Neural progenitor cell (in vitro differentiated cells): ENCODE measurements around the gene HLA-F. TPM values are rescaled to one million over a fixed set of nuclear protein-coding genes. Genes with fewer than 3 reads are reported as not detected.

Source experiments
- DNase-seq: peaks from one replicate; pipeline ENCODE4 v3.0.0-alpha.2; 2016; ENCODE audit warnings: low spot score
- H2AFZ ChIP-seq: fragments of 200-600 bp; sonication (generic); replicated peaks from 2 replicates; pipeline ENCODE4 v1.6.1; 2016; ENCODE audit warnings: antibody characterized with exemption
- H3F3A ChIP-seq: fragments of 200-600 bp; sonication (generic); 2 replicates; pipeline ENCODE4 v1.6.1; 2016; ENCODE audit warnings: antibody characterized with exemption, low read depth
- H3K27ac ChIP-seq: fragments of 200-600 bp; sonication (generic); 2 replicates; pipeline ENCODE4 v1.5.1; 2016; ENCODE audit warnings: mild to moderate bottlenecking
- H3K27me3 ChIP-seq: fragments of 200-600 bp; sonication (generic); 2 replicates; pipeline ENCODE4 v1.6.1; 2016; ENCODE audit warnings: mild to moderate bottlenecking, moderate library complexity
- H3K36me3 ChIP-seq: fragments of 200-600 bp; sonication (generic); 2 replicates; pipeline ENCODE4 v1.5.1; 2016
- H3K4me1 ChIP-seq: fragments of 200-600 bp; sonication (generic); 2 replicates; pipeline ENCODE4 v1.6.1; 2016; ENCODE audit warnings: mixed run types
- H3K4me2 ChIP-seq: fragments of 200-600 bp; sonication (generic); 2 replicates; pipeline ENCODE4 v1.6.1; 2016
- H3K4me3 ChIP-seq: fragments of 200-600 bp; sonication (generic); 2 replicates; pipeline ENCODE4 v1.5.1; 2016
- H3K79me2 ChIP-seq: fragments of 200-600 bp; sonication (generic); 2 replicates; pipeline ENCODE4 v1.6.1; 2016; ENCODE audit warnings: low read depth
- H3K9ac ChIP-seq: fragments of 200-600 bp; sonication (generic); 2 replicates; pipeline ENCODE4 v1.6.1; 2016
- H3K9me3 ChIP-seq: fragments of 200-600 bp; sonication (generic); 2 replicates; pipeline ENCODE4 v1.5.1; 2016; ENCODE audit warnings: low read depth
- H4K20me1 ChIP-seq: fragments of 200-600 bp; sonication (generic); 2 replicates; pipeline ENCODE4 v1.6.1; 2016; ENCODE audit warnings: low read depth
- H3K27ac Mint-ChIP-seq: 3 replicates; pipeline ENCODE4 v1.8.0; 2021; ENCODE audit warnings: mixed read lengths
- H3K27me3 Mint-ChIP-seq: 2 replicates; pipeline ENCODE4 v1.8.0; 2022; ENCODE audit warnings: low read depth, mild to moderate bottlenecking, inconsistent platforms, moderate library complexity, mixed read lengths; ENCODE audit not compliant: insufficient read depth
- H3K36me3 Mint-ChIP-seq: 3 replicates; pipeline ENCODE4 v1.8.0; 2021; ENCODE audit warnings: mixed read lengths
- H3K4me1 Mint-ChIP-seq: 3 replicates; pipeline ENCODE4 v1.8.0; 2021; ENCODE audit warnings: mixed read lengths
- H3K4me3 Mint-ChIP-seq: 3 replicates; pipeline ENCODE4 v1.8.0; 2021; ENCODE audit warnings: mild to moderate bottlenecking, moderate library complexity, mixed read lengths
- H3K9me3 Mint-ChIP-seq: 3 replicates; pipeline ENCODE4 v1.8.0; 2020; ENCODE audit warnings: mixed read lengths
- EZH2 ChIP-seq: fragments of 200-600 bp; sonication (generic); IDR thresholded peaks from 2 replicates; pipeline ENCODE4 v1.6.1; 2017; ENCODE audit warnings: antibody characterized with exemption, mild to moderate bottlenecking, moderate library complexity
- EZH2phosphoT487 ChIP-seq: fragments of 200-600 bp; sonication (generic); IDR thresholded peaks from 2 replicates; pipeline ENCODE4 v1.6.1; 2017; ENCODE audit warnings: antibody characterized with exemption
- total RNA-seq: library from RNA; depleted of rRNA; stranded (reverse); fragments of >200 nt; gene quantifications from 2 replicates; pipeline ENCODE4 v1.2.3, GENCODE V29; 2015; ENCODE audit warnings: low replicate concordance
- TF ChIP-seq, protein P1 (sequence below): fragments of 200-600 bp; sonication (generic); IDR thresholded peaks from 2 replicates; pipeline ENCODE4 v1.5.1; 2017; ENCODE audit warnings: antibody characterized with exemption, mild to moderate bottlenecking

HLA-F gene
- total RNA-seq, 1 donor from 2014 or later = not detected

DNA sequence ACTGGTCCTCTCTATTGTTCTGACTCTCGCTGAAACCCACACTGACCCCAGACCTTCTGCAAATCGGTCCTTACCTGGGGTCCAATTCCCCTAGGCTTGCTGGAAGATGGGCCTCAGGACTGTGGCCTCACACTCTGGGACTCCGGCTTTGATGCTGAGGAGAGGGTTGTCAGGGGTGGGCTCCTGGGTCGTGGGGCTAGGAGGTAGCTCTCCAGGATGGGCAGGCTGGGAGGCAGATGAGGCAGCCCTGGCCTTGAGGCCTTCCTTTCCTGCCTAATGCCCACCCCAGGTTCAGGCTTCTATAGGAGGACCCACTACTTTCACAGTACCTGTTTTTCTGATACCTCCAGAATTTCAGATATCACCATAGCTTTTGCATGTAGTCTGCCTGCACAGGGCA lies 21.4 kb downstream of the HLA-F start:
- Histone ChIP-seq H3F3A (no peaks in the 10 kb centered on the region), H3K36me3 (no peaks in the 10 kb centered on the region), H3K4me3 (no peak overlapping the region), H3K27me3 (peaks cover 41% of the 10 kb centered on the region), H3K4me2 (no peak overlapping the region), H3K4me1 (no peaks in the 10 kb centered on the region), H3K9ac (no peak overlapping the region), H3K9me3 (no peaks in the 10 kb centered on the region), H2AFZ (no peak overlapping the region), H4K20me1 (peaks cover 4% of the 10 kb centered on the region), H3K79me2 (no peaks in the 10 kb centered on the region), H3K27ac (no peak overlapping the region)
- H3K36me3 Mint-ChIP-seq = no peaks in the 10 kb centered on the region
- H3K4me3 Mint-ChIP-seq = no peak overlapping the region
- TF ChIP-seq, protein P1, sequence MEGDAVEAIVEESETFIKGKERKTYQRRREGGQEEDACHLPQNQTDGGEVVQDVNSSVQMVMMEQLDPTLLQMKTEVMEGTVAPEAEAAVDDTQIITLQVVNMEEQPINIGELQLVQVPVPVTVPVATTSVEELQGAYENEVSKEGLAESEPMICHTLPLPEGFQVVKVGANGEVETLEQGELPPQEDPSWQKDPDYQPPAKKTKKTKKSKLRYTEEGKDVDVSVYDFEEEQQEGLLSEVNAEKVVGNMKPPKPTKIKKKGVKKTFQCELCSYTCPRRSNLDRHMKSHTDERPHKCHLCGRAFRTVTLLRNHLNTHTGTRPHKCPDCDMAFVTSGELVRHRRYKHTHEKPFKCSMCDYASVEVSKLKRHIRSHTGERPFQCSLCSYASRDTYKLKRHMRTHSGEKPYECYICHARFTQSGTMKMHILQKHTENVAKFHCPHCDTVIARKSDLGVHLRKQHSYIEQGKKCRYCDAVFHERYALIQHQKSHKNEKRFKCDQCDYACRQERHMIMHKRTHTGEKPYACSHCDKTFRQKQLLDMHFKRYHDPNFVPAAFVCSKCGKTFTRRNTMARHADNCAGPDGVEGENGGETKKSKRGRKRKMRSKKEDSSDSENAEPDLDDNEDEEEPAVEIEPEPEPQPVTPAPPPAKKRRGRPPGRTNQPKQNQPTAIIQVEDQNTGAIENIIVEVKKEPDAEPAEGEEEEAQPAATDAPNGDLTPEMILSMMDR = no peak
- no peak for TF ChIP-seq EZH2phosphoT487
- no peak overlapping the region for H3K27ac Mint-ChIP-seq
- H3K4me1 Mint-ChIP-seq = peaks cover 10% of the 10 kb centered on the region
- no peak for DNase-seq
- no peaks in the 10 kb centered on the region for H3K9me3 Mint-ChIP-seq
- peaks cover 50% of the 10 kb centered on the region for H3K27me3 Mint-ChIP-seq

DNA sequence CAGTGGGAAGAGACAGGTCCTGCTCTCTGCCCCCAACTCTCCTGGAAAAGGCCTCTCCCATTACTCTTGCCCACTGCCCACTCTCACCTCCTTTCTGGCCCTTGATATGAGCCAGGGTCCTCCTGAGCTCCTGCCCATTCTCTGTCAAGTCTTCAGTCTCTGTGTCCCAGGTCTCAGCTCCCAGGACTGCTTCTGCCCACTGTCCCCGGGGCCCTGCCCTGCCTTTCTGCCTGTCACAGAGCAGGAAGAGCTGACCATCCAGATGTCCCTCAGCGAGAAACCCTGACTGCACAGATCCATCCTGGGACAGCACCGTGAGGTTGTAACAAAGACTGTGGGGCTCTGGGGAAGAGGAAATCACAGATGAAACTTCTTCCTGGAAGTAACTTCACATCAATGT lies 22.2 kb downstream of the HLA-F start:
- Histone ChIP-seq H3K79me2 (no peaks in the 10 kb centered on the region), H3K36me3 (no peaks in the 10 kb centered on the region), H2AFZ (no peak overlapping the region), H3K9ac (no peak overlapping the region), H3K9me3 (no peaks in the 10 kb centered on the region), H4K20me1 (peaks cover 4% of the 10 kb centered on the region), H3F3A (no peaks in the 10 kb centered on the region), H3K4me2 (no peak overlapping the region), H3K4me1 (no peaks in the 10 kb centered on the region), H3K27ac (no peak overlapping the region), H3K27me3 (peaks cover 49% of the 10 kb centered on the region), H3K4me3 (no peak overlapping the region)
- Mint-ChIP-seq H3K36me3 (no peaks in the 10 kb centered on the region), H3K27ac (no peak overlapping the region), H3K9me3 (no peaks in the 10 kb centered on the region), H3K27me3 (peaks cover 58% of the 10 kb centered on the region), H3K4me1 (peaks cover 10% of the 10 kb centered on the region), H3K4me3 (no peak overlapping the region)
- no peak for DNase-seq
- TF ChIP-seq, protein P1 = no peak
- TF ChIP-seq EZH2 = no peak

DNA sequence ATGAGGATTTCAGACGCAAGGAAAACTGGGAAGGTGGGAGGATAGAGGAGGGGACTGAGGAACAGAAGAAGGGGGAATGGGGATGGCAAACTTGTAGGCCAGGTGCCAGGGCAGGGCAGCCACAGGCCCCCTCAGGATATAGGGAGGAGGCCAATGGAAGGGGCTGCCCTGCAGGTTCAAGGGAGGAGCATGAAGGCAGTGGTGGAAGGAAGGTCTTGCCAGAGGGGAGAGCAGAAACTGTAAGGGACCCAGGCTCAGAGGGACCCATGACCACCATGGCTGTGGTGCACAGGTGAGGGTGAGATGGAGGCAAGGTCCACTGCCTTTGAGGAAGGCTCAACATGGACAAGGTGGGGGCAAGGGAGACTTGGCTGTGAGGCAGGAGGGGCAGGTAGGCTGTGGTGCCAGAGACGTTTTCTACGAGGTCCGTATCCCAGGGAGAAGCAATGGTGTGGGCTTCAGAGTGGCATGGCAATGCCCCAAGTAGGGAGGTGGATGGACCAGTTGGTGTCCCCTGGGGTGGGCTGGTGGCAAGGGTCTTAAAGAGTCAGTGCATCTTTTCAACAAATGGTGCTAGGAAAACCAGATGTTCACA lies 22.7 kb downstream of the HLA-F start:
- TF ChIP-seq EZH2phosphoT487 = no peak
- Mint-ChIP-seq H3K9me3 (no peaks in the 10 kb centered on the region), H3K4me3 (no peak overlapping the region), H3K36me3 (no peaks in the 10 kb centered on the region), H3K27ac (no peak overlapping the region), H3K27me3 (peaks cover 57% of the 10 kb centered on the region), H3K4me1 (peaks cover 10% of the 10 kb centered on the region)
- Histone ChIP-seq H3K36me3 (no peaks in the 10 kb centered on the region), H3F3A (no peaks in the 10 kb centered on the region), H3K4me1 (no peaks in the 10 kb centered on the region), H4K20me1 (peaks cover 4% of the 10 kb centered on the region), H3K79me2 (no peaks in the 10 kb centered on the region), H3K4me2 (no peak overlapping the region), H3K27ac (no peak overlapping the region), H2AFZ (no peak overlapping the region), H3K4me3 (no peak overlapping the region), H3K9ac (no peak overlapping the region), H3K9me3 (no peaks in the 10 kb centered on the region), H3K27me3 (peaks cover 55% of the 10 kb centered on the region)
- no peak for DNase-seq

DNA sequence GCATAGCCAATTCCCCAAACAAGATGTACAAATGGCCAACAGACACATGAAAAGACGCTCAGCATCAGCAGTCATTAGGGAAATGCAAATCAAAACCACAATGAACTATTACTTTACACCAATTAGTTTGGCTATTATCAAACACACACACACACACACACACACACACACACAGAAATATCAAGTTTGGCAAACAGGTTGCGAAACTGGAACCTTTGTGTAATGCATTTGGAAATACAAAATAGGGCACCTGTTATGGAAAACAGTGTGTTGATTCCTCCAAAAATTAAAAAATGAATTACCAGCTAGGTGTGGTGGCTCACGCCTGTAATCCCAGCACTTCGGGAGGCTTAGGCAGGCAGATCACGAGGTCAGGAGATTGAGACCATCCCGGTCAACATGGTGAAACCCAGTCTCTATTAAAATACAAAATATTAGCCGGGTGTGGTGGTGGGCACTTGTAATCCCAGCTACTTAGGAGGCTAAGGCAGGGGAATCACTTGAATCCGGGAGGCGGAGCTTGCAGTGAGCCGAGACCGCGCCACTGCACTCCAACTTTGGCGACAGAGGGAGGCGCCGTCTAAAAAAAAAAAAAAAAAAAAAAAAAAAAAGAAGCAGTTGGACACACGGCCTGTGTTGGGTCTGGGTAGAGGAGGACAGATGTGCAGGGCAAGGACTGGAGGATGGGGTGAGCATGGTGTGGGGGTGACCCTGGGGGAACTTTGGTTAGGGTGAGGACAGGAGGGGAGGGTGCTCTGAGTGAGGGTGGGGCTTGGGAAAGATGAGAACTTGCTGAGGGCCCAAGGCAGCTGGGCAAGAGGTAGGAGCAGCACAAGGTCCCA lies 23.8 kb downstream of the HLA-F start:
- Histone ChIP-seq H3K9me3 (no peaks in the 10 kb centered on the region), H3K36me3 (no peaks in the 10 kb centered on the region), H3K4me1 (no peaks in the 10 kb centered on the region), H3K27me3 (peaks cover 66% of the 10 kb centered on the region), H3K79me2 (no peaks in the 10 kb centered on the region), H3K4me2 (no peak overlapping the region), H3K27ac (no peak overlapping the region), H3K9ac (no peak overlapping the region), H3F3A (no peaks in the 10 kb centered on the region), H2AFZ (no peak overlapping the region), H4K20me1 (peaks cover 4% of the 10 kb centered on the region), H3K4me3 (no peak overlapping the region)
- Mint-ChIP-seq H3K4me3 (no peak overlapping the region), H3K27ac (no peak overlapping the region), H3K36me3 (no peaks in the 10 kb centered on the region), H3K27me3 (peaks cover 66% of the 10 kb centered on the region), H3K9me3 (peaks cover 3% of the 10 kb centered on the region), H3K4me1 (peaks cover 10% of the 10 kb centered on the region)
- TF ChIP-seq, protein P1 = no peak
- TF ChIP-seq EZH2phosphoT487 (no peak), EZH2 (no peak)
- DNase-seq = no peak
